HG03432 (cell line): ENCODE measurements around the gene WNT3A.

Experiments
- ATAC-seq: cut with Tn5 transposase; IDR thresholded peaks from one replicate; pipeline ENCODE4 v1.9.1; 2021; ENCODE audit warnings: mild to moderate bottlenecking, moderate library complexity; ENCODE audit not compliant: unreplicated experiment

WNT3A gene

GRCh38 chr1:228047183-228047466 is 40.3 kb downstream of the WNT3A start:
- ATAC-seq = no peak

GRCh38 chr1:228048120-228048519 is 41.3 kb downstream of the WNT3A start:
- ATAC-seq = no peak

- no peak for ATAC-seq
Observed at GRCh38 chr1:228048659-228049298, 42.0 kb downstream of the WNT3A start.

- ATAC-seq = no peak
Observed at GRCh38 chr1:228050571-228051231, 43.9 kb downstream of the WNT3A start.

- ATAC-seq = no peak
Observed at GRCh38 chr1:228058172-228058948, 51.6 kb downstream of the WNT3A start.

GRCh38 chr1:228058949-228059633 is 52.3 kb downstream of the WNT3A start:
- ATAC-seq = no peak

- no peak for ATAC-seq
Observed at GRCh38 chr1:228059634-228060457, 53.0 kb downstream of the WNT3A start.

- no peak for ATAC-seq
Observed at GRCh38 chr1:228060458-228061190, 53.8 kb downstream of the WNT3A start.

- no peak for ATAC-seq
Observed at GRCh38 chr1:228061411-228062084, 54.8 kb downstream of the WNT3A start.

GRCh38 chr1:228062085-228062791 is 55.4 kb downstream of the WNT3A start:
- no peak for ATAC-seq

GRCh38 chr1:228062812-228063211 is 56.0 kb downstream of the WNT3A start:
- ATAC-seq = no peak

- no peak for ATAC-seq
Observed at GRCh38 chr1:228063251-228064191, 56.7 kb downstream of the WNT3A start.

- no peak for ATAC-seq
Observed at GRCh38 chr1:228064296-228064695, 57.5 kb downstream of the WNT3A start.

GRCh38 chr1:228064741-228065542 is 58.1 kb downstream of the WNT3A start:
- no peak for ATAC-seq

GRCh38 chr1:228065543-228066347 is 58.9 kb downstream of the WNT3A start:
- no peak for ATAC-seq

GRCh38 chr1:228066416-228066815 is 59.6 kb downstream of the WNT3A start:
- no peak for ATAC-seq
